Kidney (tissue), 14 donors: Measurements from ENCODE around the gene KRT82. TPM values are rescaled to one million over a fixed set of nuclear protein-coding genes. Genes with fewer than 3 reads are reported as not detected.
A peak's percentile ranks its signal among the peaks of the same experiment; 100 is the strongest.

Experiments used
- DNase-seq, 5 donors: peaks; one replicate each; pipeline ENCODE4 v3.0.0-alpha.2; 2013 to 2020
- FAIRE-seq: peaks from 2 replicates; lab custom pipeline; 2012; peaks lifted over from hg19 to GRCh38; lab: Jason Lieb, UNC
- H3K27ac ChIP-seq, 2 donors: one replicate each; pipeline ENCODE4 v1.7.0; 2013; ENCODE audit warnings: low read depth in 2 of 2, low read length in 2 of 2, inconsistent platforms in 1 of 2
- H3K27me3 ChIP-seq: one replicate; pipeline ENCODE4 v1.7.1; 2013; ENCODE audit warnings: low read length, inconsistent platforms; ENCODE audit not compliant: control insufficient read depth, insufficient read depth
- H3K36me3 ChIP-seq, 3 donors: one replicate each; pipeline versions ENCODE4 v1.7.0 to v1.7.1; 2013; ENCODE audit warnings: low read length in 3 of 3, control low read depth in 1 of 3, inconsistent platforms in 1 of 3; ENCODE audit not compliant: insufficient read depth in 3 of 3, control insufficient read depth in 2 of 3
- H3K4me1 ChIP-seq, 3 donors: one replicate each; pipeline versions ENCODE4 v1.7.0 to v1.7.1; 2013; ENCODE audit warnings: low read length in 3 of 3, inconsistent platforms in 1 of 3, low read depth in 1 of 3; ENCODE audit not compliant: control insufficient read depth in 2 of 3, insufficient read depth in 2 of 3
- H3K4me3 ChIP-seq, 3 donors: one replicate each; pipeline versions ENCODE4 v1.7.0 to v1.8.1; 2013; ENCODE audit warnings: low read length in 3 of 3, control low read depth in 1 of 3, inconsistent platforms in 1 of 3
- H3K9ac ChIP-seq, 3 donors: one replicate each; pipeline versions ENCODE4 v1.7.0 to v1.7.1; 2013; ENCODE audit warnings: low read length in 3 of 3, control low read depth in 1 of 3, inconsistent platforms in 1 of 3
- H3K9me3 ChIP-seq, 3 donors: one replicate each; pipeline versions ENCODE4 v1.7.0 to v1.7.1; 2013; ENCODE audit warnings: low read length in 3 of 3, control low read depth in 1 of 3, inconsistent platforms in 1 of 3; ENCODE audit not compliant: control insufficient read depth in 2 of 3, insufficient read depth in 1 of 3
- intact Hi-C: fragments of 100-400 bp; cut with DNase I; formaldehyde crosslinking; loops from one replicate; pipeline ENCODE4 v1.11.1; 2022
- polyA plus RNA-seq: library from polyadenylated mRNA; stranded (reverse); fragments of 350-450 nt; fragmentation: Illumina TruSeq; extraction: RNeasy Lipid Tissue Mini Kit (QIAGEN cat#74804); gene quantifications from one replicate; pipeline ENCODE4 v1.2.3, GENCODE V29; 2014; ENCODE audit warnings: low read depth, low replicate concordance; ENCODE audit not compliant: insufficient read depth
- total RNA-seq: library from RNA; stranded (reverse); fragmentation: NEBNext Ultra II Directional; extraction: Animal tissue kit (Norgen Biotek cat#: 25700); gene quantifications from one replicate; pipeline ENCODE4 v1.2.1, GENCODE V29; 2021
- TF ChIP-seq, protein P1 (sequence below): IDR thresholded peaks from 3 replicates; pipeline ENCODE4 v1.5.1; 2012; ENCODE audit warnings: mild to moderate bottlenecking, moderate library complexity, borderline replicate concordance; ENCODE audit not compliant: insufficient read depth; ENCODE audit errors: extremely low read depth
- donor health status: control.
- donor health status: control.
- donor health status: control.
- donor health status: control.
- donor health status: control.
- donor health status: DM: yes; HTN: yes; CAD: no.
- donor health status: Normal renal cell carcinoma (clear cell type).

Gene KRT82
- total and polyA plus RNA-seq, 2 donors from 2014 or later = not detected

DNA sequence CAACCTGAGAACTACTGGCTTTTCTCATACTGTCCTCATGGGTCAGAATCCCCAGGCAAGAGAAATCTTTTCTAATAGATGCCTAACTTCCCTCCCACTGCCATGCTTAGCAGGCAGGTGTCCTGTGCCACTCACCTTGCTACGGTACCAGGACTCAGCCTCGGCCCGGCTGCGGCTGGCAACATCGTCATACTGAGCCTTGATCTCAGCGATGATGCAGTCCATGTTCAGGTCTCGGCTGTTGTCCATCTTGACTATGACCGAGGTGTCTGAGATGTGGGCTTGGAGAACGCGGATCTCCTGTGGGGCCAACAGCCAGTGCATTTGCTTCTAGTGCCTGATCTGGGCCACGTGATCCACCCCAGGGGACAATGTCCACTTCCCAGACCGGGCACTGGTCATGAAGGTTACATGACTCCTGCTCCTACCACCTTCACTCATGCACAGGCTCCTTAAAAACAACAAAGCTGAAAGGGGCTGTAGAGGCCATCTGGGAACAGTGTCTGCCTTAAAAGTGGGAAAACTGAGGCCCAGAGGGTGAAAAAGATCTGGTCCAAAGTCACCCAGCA lies 42.9 kb downstream of the KRT82 start:
- Histone ChIP-seq H3K9ac (no peak overlapping the region), H3K4me1 (peaks cover 0 to 2% (median 0%) of the 10 kb centered on the region in 3 donors), H3K27ac (no peak overlapping the region), H3K27me3 (no peaks in the 10 kb centered on the region), H3K4me3 (no peak overlapping the region), H3K36me3 (no peaks in the 10 kb centered on the region), H3K9me3 (no peaks in the 10 kb centered on the region)
- TF ChIP-seq, protein P1, sequence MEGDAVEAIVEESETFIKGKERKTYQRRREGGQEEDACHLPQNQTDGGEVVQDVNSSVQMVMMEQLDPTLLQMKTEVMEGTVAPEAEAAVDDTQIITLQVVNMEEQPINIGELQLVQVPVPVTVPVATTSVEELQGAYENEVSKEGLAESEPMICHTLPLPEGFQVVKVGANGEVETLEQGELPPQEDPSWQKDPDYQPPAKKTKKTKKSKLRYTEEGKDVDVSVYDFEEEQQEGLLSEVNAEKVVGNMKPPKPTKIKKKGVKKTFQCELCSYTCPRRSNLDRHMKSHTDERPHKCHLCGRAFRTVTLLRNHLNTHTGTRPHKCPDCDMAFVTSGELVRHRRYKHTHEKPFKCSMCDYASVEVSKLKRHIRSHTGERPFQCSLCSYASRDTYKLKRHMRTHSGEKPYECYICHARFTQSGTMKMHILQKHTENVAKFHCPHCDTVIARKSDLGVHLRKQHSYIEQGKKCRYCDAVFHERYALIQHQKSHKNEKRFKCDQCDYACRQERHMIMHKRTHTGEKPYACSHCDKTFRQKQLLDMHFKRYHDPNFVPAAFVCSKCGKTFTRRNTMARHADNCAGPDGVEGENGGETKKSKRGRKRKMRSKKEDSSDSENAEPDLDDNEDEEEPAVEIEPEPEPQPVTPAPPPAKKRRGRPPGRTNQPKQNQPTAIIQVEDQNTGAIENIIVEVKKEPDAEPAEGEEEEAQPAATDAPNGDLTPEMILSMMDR = no peak
- intact Hi-C loops = no loop called here
- FAIRE-seq (no peak), DNase-seq (no peak)

DNA sequence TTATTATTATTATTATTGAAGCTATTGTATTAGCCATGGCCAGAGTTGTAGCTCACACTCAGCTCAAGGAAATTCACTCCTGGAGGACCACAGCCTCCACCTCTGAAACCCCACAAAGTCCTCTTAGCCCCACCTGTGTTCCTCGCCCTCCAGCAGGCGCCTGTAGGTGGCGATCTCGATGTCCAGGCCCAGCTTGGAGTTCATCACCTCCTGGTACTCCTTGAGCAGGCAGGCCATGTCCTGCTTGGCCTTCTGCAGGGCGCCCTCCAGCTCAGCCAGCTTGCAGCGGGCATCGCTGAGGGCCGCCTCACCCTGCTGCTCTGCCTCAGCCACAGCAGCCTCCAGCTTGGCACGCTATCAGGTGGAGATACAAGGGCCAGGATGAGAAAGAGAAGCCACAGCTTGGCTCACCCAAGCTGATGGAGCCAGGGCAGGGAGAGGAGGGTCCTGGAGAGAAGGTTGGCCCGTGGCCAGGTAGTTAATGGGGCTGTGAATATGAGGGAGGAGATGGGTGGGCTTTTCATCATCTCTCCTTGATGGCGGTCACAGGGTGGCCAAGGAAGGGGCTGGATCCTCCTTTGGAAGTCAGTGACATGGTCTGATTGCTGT lies 43.9 kb downstream of the KRT82 start:
- DNase-seq (peak in 2 of 5 donors; percentile 22 to 26), FAIRE-seq (no peak)
- Histone ChIP-seq H3K27me3 (no peaks in the 10 kb centered on the region), H3K4me3 (no peak overlapping the region), H3K27ac (no peak overlapping the region), H3K4me1 (peaks cover 0 to 2% (median 0%) of the 10 kb centered on the region in 3 donors), H3K9ac (no peak overlapping the region), H3K9me3 (no peaks in the 10 kb centered on the region), H3K36me3 (no peaks in the 10 kb centered on the region)
- intact Hi-C loops = no loop called here
- TF ChIP-seq, protein P1 = no peak

DNA sequence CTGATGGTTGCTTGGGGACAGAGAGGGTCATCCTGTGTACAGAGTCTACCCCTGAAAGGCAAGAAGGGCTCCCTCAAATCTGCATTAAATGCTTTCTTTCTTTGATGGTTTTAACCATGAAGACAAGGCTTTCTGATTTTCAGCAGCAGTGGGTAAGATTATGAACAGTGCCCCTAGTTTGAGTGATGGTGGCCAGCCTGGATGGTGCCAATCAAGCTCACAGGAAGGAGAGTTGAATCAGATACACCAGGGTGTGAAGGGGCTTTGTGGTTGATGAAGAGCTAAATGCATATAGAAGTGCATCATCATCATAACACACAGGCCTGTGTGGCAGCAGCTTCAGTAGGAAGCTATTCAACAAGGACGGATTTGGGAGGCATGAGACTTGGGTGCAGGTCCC lies 44.6 kb downstream of the KRT82 start:
- Histone ChIP-seq H3K27me3 (no peaks in the 10 kb centered on the region), H3K4me1 (peaks cover 0 to 2% (median 0%) of the 10 kb centered on the region in 3 donors), H3K36me3 (no peaks in the 10 kb centered on the region), H3K9me3 (no peaks in the 10 kb centered on the region), H3K9ac (no peak overlapping the region), H3K27ac (no peak overlapping the region), H3K4me3 (no peak overlapping the region)
- FAIRE-seq (no peak), DNase-seq (no peak)
- intact Hi-C loops = no loop called here
- TF ChIP-seq, protein P1 = no peak
